ENCODE data around the gene BTN2A1.

DNA sequence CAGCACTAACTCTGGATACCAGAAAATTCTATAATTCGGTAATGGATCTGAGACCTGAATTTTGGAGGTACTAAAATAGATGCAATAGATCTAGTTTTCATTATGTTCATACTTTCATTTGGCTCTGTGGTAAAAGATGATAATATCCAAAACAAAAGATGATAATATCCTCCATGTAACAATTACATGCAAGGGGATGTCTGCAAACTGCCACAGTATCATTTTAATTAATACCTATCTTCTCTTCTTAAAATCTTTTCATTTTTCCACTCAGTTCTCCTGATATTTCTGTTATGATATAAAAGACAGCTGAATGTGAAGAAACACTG, 15.6 kb downstream of the BTN2A1 start:
- TF ChIP-seq, protein P1, sequence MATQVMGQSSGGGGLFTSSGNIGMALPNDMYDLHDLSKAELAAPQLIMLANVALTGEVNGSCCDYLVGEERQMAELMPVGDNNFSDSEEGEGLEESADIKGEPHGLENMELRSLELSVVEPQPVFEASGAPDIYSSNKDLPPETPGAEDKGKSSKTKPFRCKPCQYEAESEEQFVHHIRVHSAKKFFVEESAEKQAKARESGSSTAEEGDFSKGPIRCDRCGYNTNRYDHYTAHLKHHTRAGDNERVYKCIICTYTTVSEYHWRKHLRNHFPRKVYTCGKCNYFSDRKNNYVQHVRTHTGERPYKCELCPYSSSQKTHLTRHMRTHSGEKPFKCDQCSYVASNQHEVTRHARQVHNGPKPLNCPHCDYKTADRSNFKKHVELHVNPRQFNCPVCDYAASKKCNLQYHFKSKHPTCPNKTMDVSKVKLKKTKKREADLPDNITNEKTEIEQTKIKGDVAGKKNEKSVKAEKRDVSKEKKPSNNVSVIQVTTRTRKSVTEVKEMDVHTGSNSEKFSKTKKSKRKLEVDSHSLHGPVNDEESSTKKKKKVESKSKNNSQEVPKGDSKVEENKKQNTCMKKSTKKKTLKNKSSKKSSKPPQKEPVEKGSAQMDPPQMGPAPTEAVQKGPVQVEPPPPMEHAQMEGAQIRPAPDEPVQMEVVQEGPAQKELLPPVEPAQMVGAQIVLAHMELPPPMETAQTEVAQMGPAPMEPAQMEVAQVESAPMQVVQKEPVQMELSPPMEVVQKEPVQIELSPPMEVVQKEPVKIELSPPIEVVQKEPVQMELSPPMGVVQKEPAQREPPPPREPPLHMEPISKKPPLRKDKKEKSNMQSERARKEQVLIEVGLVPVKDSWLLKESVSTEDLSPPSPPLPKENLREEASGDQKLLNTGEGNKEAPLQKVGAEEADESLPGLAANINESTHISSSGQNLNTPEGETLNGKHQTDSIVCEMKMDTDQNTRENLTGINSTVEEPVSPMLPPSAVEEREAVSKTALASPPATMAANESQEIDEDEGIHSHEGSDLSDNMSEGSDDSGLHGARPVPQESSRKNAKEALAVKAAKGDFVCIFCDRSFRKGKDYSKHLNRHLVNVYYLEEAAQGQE (IDR thresholded peaks at IDR 0.05; ENCODE audit: low read depth), result no peak
- TF ChIP-seq, protein P2, sequence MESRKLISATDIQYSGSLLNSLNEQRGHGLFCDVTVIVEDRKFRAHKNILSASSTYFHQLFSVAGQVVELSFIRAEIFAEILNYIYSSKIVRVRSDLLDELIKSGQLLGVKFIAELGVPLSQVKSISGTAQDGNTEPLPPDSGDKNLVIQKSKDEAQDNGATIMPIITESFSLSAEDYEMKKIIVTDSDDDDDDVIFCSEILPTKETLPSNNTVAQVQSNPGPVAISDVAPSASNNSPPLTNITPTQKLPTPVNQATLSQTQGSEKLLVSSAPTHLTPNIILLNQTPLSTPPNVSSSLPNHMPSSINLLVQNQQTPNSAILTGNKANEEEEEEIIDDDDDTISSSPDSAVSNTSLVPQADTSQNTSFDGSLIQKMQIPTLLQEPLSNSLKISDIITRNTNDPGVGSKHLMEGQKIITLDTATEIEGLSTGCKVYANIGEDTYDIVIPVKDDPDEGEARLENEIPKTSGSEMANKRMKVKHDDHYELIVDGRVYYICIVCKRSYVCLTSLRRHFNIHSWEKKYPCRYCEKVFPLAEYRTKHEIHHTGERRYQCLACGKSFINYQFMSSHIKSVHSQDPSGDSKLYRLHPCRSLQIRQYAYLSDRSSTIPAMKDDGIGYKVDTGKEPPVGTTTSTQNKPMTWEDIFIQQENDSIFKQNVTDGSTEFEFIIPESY (IDR thresholded peaks at IDR 0.05; ENCODE audit: extremely low read depth, insufficient replicate concordance, low read length), result no peak
- TF ChIP-seq ZFX (IDR thresholded peaks at IDR 0.05) (no peak), EZH2phosphoT487 (IDR thresholded peaks at IDR 0.05; ENCODE audit: borderline replicate concordance) (no peak), POLR2A (IDR thresholded peaks at IDR 0.05; ENCODE audit: borderline replicate concordance, extremely low read depth, insufficient read depth, insufficient read length) (no peak), POLR2AphosphoS5 (IDR thresholded peaks at IDR 0.05; ENCODE audit: low read depth, low read length) (no peak), TCF7L2 (IDR thresholded peaks at IDR 0.05; ENCODE audit: borderline replicate concordance, extremely low read depth, insufficient read depth, insufficient read length) (no peak)
- TF ChIP-seq, protein P3, sequence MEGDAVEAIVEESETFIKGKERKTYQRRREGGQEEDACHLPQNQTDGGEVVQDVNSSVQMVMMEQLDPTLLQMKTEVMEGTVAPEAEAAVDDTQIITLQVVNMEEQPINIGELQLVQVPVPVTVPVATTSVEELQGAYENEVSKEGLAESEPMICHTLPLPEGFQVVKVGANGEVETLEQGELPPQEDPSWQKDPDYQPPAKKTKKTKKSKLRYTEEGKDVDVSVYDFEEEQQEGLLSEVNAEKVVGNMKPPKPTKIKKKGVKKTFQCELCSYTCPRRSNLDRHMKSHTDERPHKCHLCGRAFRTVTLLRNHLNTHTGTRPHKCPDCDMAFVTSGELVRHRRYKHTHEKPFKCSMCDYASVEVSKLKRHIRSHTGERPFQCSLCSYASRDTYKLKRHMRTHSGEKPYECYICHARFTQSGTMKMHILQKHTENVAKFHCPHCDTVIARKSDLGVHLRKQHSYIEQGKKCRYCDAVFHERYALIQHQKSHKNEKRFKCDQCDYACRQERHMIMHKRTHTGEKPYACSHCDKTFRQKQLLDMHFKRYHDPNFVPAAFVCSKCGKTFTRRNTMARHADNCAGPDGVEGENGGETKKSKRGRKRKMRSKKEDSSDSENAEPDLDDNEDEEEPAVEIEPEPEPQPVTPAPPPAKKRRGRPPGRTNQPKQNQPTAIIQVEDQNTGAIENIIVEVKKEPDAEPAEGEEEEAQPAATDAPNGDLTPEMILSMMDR (IDR thresholded peaks at IDR 0.05 in 2 of 3, conservative IDR thresholded peaks at IDR 0.05 in 1 of 3; ENCODE audit: borderline replicate concordance in 1 of 3, insufficient read depth in 1 of 3, low read depth in 2 of 3, low read length in 2 of 3), result no peak
- TF ChIP-seq, protein P4, sequence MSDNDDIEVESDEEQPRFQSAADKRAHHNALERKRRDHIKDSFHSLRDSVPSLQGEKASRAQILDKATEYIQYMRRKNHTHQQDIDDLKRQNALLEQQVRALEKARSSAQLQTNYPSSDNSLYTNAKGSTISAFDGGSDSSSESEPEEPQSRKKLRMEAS (IDR thresholded peaks at IDR 0.05), result no peak
